Measurements from ENCODE around the gene SLC29A3.

DNA sequence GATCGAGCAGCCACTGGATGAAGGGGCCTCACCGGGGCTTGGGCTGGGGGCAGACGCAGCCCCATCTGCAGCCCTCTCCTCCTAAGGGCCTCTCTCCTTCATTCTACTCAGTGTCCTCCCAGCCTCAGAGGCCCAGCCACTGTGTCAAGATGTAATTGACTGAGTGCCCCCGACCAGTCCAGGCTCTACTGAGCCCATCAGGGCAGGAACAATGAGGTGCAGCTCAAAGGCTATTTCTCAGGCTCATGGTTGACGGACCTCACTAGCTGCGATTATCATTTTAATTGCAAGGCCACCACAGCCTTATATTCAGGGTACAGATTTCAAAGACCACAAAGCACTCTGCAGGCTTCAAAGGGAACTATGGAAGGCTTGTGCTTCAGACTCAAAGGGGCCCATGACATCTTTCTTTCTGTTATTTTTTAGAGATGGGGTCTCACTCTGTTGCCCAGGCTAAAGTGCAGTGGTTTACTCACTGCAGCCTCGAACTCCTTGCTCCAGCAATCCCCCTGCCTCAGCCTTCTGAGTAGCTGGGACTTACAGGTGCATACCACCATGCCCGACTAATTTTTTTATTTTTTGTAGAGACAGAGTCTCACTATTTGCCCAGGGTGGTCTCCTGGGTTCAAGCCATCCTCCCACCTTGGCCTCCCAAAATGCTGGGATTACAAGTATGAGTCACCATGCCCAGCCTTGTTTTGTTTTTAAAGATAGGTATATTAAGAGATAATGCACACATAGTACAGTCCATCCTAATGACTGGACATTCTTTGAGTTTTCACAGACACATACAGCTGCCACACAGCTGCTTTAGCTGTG, 23.7 kb downstream of the SLC29A3 start:
- no peak for TF ChIP-seq EZH2 (IDR thresholded peaks at IDR 0.05; ENCODE audit: low read length, missing control alignments)
- TF ChIP-seq, protein P1, sequence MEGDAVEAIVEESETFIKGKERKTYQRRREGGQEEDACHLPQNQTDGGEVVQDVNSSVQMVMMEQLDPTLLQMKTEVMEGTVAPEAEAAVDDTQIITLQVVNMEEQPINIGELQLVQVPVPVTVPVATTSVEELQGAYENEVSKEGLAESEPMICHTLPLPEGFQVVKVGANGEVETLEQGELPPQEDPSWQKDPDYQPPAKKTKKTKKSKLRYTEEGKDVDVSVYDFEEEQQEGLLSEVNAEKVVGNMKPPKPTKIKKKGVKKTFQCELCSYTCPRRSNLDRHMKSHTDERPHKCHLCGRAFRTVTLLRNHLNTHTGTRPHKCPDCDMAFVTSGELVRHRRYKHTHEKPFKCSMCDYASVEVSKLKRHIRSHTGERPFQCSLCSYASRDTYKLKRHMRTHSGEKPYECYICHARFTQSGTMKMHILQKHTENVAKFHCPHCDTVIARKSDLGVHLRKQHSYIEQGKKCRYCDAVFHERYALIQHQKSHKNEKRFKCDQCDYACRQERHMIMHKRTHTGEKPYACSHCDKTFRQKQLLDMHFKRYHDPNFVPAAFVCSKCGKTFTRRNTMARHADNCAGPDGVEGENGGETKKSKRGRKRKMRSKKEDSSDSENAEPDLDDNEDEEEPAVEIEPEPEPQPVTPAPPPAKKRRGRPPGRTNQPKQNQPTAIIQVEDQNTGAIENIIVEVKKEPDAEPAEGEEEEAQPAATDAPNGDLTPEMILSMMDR (conservative IDR thresholded peaks at IDR 0.05 in 1 of 2, IDR thresholded peaks at IDR 0.05 in 1 of 2; ENCODE audit: low read depth in 1 of 2, low read length in 2 of 2), result no peak
